C4-2B (cell line): ENCODE data around the gene ZNF316.

Experiments
- ZFX ChIP-seq: fragments of 450-650 bp; IDR thresholded peaks from 2 replicates; pipeline ENCODE4 v1.6.1; 2017
- TF ChIP-seq, protein P1 (sequence below): fragments of 450-650 bp; conservative IDR thresholded peaks from 2 replicates; pipeline ENCODE4 v1.5.1; 2017; ENCODE audit warnings: mild to moderate bottlenecking

DNA sequence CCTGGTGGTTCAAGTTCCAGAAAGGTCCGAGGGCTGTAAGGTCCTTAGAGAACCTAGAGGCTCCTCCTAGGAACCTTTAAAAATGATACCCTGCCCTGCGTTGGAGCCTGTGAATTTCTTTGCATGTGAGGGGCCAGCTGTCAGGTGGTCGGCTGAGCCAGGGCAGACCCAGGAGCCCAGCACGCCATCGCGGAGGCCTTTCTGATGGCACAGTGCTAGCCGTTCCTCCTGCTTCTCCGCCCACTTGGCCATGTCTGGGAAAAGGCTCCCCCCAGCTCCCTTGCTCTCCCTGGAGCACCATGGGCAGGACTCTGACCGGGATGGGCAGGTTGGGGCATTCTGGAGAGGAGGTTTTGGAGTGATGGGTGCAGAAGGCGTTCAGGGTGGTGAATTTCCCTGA is 7.6 kb downstream of the ZNF316 start:
- TF ChIP-seq, protein P1, sequence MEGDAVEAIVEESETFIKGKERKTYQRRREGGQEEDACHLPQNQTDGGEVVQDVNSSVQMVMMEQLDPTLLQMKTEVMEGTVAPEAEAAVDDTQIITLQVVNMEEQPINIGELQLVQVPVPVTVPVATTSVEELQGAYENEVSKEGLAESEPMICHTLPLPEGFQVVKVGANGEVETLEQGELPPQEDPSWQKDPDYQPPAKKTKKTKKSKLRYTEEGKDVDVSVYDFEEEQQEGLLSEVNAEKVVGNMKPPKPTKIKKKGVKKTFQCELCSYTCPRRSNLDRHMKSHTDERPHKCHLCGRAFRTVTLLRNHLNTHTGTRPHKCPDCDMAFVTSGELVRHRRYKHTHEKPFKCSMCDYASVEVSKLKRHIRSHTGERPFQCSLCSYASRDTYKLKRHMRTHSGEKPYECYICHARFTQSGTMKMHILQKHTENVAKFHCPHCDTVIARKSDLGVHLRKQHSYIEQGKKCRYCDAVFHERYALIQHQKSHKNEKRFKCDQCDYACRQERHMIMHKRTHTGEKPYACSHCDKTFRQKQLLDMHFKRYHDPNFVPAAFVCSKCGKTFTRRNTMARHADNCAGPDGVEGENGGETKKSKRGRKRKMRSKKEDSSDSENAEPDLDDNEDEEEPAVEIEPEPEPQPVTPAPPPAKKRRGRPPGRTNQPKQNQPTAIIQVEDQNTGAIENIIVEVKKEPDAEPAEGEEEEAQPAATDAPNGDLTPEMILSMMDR, result no peak
- TF ChIP-seq ZFX, result no peak
